NCI-H2171 (cell line): ENCODE results near the gene SCARB1.

Experiments
- DNase-seq: peaks from one replicate; lab custom pipeline; 2025; lab: John Stamatoyannopoulos, UW

Gene SCARB1

GRCh38 chr12:124760560-124760959 lies 103.1 kb downstream of the SCARB1 start:
- no peak for DNase-seq

GRCh38 chr12:124759841-124760503 lies 103.7 kb downstream of the SCARB1 start:
- no peak for DNase-seq

- peak; percentile 94 for DNase-seq
Observed at GRCh38 chr12:124758266-124759220, 105.1 kb downstream of the SCARB1 start.

GRCh38 chr12:124757329-124757728 lies 106.3 kb downstream of the SCARB1 start:
- no peak for DNase-seq

- DNase-seq: no peak
Observed at GRCh38 chr12:124756760-124757159, 106.9 kb downstream of the SCARB1 start.

- no peak for DNase-seq
Observed at GRCh38 chr12:124756166-124756565, 107.5 kb downstream of the SCARB1 start.

GRCh38 chr12:124755801-124756148 lies 107.9 kb downstream of the SCARB1 start:
- no peak for DNase-seq

GRCh38 chr12:124754949-124755800 lies 108.5 kb downstream of the SCARB1 start:
- DNase-seq: peak; percentile 95

GRCh38 chr12:124754491-124754890 lies 109.2 kb downstream of the SCARB1 start:
- DNase-seq: no peak

GRCh38 chr12:124753993-124754392 lies 109.7 kb downstream of the SCARB1 start:
- no peak for DNase-seq

GRCh38 chr12:124753228-124753591 lies 110.5 kb downstream of the SCARB1 start:
- no peak for DNase-seq

GRCh38 chr12:124752437-124753227 lies 111.0 kb downstream of the SCARB1 start:
- DNase-seq: peak; percentile 61

GRCh38 chr12:124751654-124752355 lies 111.9 kb downstream of the SCARB1 start:
- no peak for DNase-seq

GRCh38 chr12:124750787-124751471 lies 112.7 kb downstream of the SCARB1 start:
- no peak for DNase-seq

- DNase-seq: no peak
Observed at GRCh38 chr12:124750149-124750656, 113.5 kb downstream of the SCARB1 start.

- no peak for DNase-seq
Observed at GRCh38 chr12:124749725-124750124, 113.9 kb downstream of the SCARB1 start.

GRCh38 chr12:124747426-124748161 lies 116.1 kb downstream of the SCARB1 start:
- DNase-seq: no peak

GRCh38 chr12:124746649-124747425 lies 116.8 kb downstream of the SCARB1 start:
- no peak for DNase-seq
